Measurements from ENCODE around the gene GRIN2D. TPM values are rescaled to one million over a fixed set of nuclear protein-coding genes. Genes with fewer than 3 reads are reported as not detected.

The GRIN2D gene
- 0.64 TPM for total RNA-seq

GRCh38 chr19:48393559-48394330 is at the start of gene GRIN2D:
Gene GRIN2D (plus strand): TSS chr19:48393668. CDS start chr19:48398393, 4,725 bp downstream.
- H3K27ac ChIP-seq = no peak within 1 kb of the TSS
- peaks cover 0 to 14% of the 10 kb centered on the region in 2 donors for H3K4me1 ChIP-seq
- peak within 1 kb of the TSS in 1 of 2 donors; percentile 41 for H3K4me3 ChIP-seq
- H3K36me3 ChIP-seq = peaks cover 6% of the 10 kb centered on the region in 2 donors
- no peak for DNase-seq (ENCODE audit: low spot score in 2 of 2)
- TF ChIP-seq, protein P1, sequence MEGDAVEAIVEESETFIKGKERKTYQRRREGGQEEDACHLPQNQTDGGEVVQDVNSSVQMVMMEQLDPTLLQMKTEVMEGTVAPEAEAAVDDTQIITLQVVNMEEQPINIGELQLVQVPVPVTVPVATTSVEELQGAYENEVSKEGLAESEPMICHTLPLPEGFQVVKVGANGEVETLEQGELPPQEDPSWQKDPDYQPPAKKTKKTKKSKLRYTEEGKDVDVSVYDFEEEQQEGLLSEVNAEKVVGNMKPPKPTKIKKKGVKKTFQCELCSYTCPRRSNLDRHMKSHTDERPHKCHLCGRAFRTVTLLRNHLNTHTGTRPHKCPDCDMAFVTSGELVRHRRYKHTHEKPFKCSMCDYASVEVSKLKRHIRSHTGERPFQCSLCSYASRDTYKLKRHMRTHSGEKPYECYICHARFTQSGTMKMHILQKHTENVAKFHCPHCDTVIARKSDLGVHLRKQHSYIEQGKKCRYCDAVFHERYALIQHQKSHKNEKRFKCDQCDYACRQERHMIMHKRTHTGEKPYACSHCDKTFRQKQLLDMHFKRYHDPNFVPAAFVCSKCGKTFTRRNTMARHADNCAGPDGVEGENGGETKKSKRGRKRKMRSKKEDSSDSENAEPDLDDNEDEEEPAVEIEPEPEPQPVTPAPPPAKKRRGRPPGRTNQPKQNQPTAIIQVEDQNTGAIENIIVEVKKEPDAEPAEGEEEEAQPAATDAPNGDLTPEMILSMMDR (IDR thresholded peaks at IDR 0.05) = no peak
- H3K9me3 ChIP-seq = no peaks in the 10 kb centered on the region
- intact Hi-C loops (cut with DNase I) = loop anchor here (5.0 kb wide), 1 partner anchor 49 kb away; no protein-coding TSS in a partner anchor
- H3K27me3 ChIP-seq = peaks cover 36% of the 10 kb centered on the region

DNA sequence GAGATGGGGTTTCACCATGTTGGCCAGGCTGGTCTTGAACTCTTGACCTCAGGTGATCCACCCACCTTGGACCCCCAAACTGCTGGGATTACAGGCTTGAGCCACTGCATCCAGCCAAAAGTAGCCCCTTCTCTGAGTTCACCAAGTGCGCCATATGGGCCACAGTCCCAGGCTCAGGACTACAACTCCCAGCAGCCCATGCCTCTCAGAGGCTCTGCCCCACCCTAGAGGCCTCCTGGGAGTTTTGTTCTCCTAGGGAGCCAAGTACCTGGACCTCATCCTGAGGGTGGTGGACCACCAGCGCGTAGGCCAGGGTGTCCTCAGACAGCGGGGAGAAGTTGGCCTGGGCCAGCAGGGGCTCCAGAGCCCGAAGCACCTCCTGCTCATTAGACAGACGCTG is 48.6 kb upstream of the GRIN2D start:
- no peak overlapping the region for H3K27ac ChIP-seq
- intact Hi-C loops (cut with DNase I) = no loop called here
- H3K9me3 ChIP-seq = no peaks in the 10 kb centered on the region
- DNase-seq (ENCODE audit: low spot score in 2 of 2) = no peak
- no peaks in the 10 kb centered on the region for H3K4me1 ChIP-seq
- TF ChIP-seq, protein P1 (IDR thresholded peaks at IDR 0.05) = no peak
- no peak overlapping the region for H3K4me3 ChIP-seq
- no peaks in the 10 kb centered on the region for H3K27me3 ChIP-seq
- peaks cover 0 to 8% of the 10 kb centered on the region in 2 donors for H3K36me3 ChIP-seq

DNA sequence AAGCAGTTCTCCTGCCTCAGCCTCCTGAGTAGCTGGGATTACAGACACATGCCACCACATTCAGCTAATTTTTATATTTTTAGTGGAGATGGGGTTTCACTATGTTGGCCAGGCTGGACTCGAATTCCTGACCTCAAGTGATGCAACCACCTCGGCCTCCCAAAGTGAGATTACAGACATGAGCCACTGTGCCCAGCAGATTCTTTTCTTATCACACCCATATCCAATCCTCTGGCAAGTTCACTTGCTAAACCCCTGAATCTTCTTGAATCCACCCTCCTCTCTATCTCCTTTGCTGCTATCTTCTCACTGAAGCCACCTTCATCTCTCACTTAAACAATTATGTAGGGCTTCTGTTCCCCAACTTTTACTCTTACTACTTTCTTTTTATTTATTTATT is 47.3 kb upstream of the GRIN2D start:
- Histone ChIP-seq H3K27ac (no peak overlapping the region), H3K36me3 (peaks cover 0 to 8% of the 10 kb centered on the region in 2 donors), H3K9me3 (no peaks in the 10 kb centered on the region), H3K4me1 (no peaks in the 10 kb centered on the region), H3K4me3 (no peak overlapping the region), H3K27me3 (no peaks in the 10 kb centered on the region)
- TF ChIP-seq, protein P1 (IDR thresholded peaks at IDR 0.05) = no peak
- intact Hi-C loops (cut with DNase I) = no loop called here
- no peak for DNase-seq (ENCODE audit: low spot score in 2 of 2)

GRCh38 chr19:48348045-48348444 is 45.4 kb upstream of the GRIN2D start:
- intact Hi-C loops (cut with DNase I) = no loop called here
- DNase-seq (ENCODE audit: low spot score in 2 of 2) = no peak
- no peak overlapping the region for H3K27ac ChIP-seq

DNA sequence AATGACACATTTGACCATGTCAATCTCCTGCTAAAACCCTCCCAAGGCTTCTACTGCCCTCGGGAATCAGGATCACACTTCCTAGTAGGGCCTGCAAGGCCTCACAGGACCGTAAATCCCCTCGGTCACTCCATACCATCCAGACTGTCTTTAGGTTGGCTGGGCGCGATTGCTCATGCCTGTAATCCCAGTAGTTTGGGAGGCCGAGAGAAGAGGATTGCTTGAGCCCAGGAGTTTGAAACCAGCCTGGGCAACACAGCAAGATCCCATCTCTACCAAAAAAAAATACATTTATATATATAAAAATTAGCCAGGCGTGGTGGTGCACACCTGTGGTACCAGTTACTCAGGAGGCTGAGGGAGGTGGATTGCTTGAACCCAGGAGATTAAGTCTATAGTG is 44.7 kb upstream of the GRIN2D start:
- Histone ChIP-seq H3K4me1 (no peaks in the 10 kb centered on the region), H3K9me3 (no peaks in the 10 kb centered on the region), H3K27ac (no peak overlapping the region), H3K4me3 (no peak overlapping the region), H3K36me3 (no peaks in the 10 kb centered on the region), H3K27me3 (no peaks in the 10 kb centered on the region)
- TF ChIP-seq, protein P1 (IDR thresholded peaks at IDR 0.05) = no peak
- intact Hi-C loops (cut with DNase I) = no loop called here
- no peak for DNase-seq (ENCODE audit: low spot score in 2 of 2)

More at GRCh38 chr19:48348045-48348444, 45.4 kb upstream of the GRIN2D start:
- H3K27me3 ChIP-seq = no peaks in the 10 kb centered on the region
- no peak overlapping the region for H3K4me3 ChIP-seq
- no peaks in the 10 kb centered on the region for H3K4me1 ChIP-seq
- no peaks in the 10 kb centered on the region for H3K36me3 ChIP-seq
- TF ChIP-seq, protein P1 (IDR thresholded peaks at IDR 0.05) = no peak
- H3K9me3 ChIP-seq = no peaks in the 10 kb centered on the region

Data from ascending aorta (tissue), 2 donors.